A549 (cell line): ENCODE results near the gene PDLIM5. TPM values are rescaled to one million over a fixed set of nuclear protein-coding genes. Genes with fewer than 3 reads are reported as not detected.

Experiments
- ATAC-seq, 2 experiments: fragments of 200-7000 bp in 1 of 2; fragments of >200 bp in 1 of 2; cut with Nextera tagmentation in 1 of 2; cut with Tn5 transposase in 1 of 2; 3 replicates each; pipeline versions ENCODE4 v1.8.0 to v1.9.1; 2018 to 2020; ENCODE audit warnings: mild to moderate bottlenecking in 1 of 2, moderate library complexity in 1 of 2
- CTCF ChIA-PET: fragments of 300-600 bp; sonication (Branson Sonifier 250); formaldehyde crosslinking; extraction: SDS; loops from one replicate; lab custom pipeline; 2021; ENCODE audit warnings: antibody characterized with exemption, inconsistent platforms; lab: Yijun Ruan, JAX
- POLR2A ChIA-PET: fragments of 350-600 bp; formaldehyde crosslinking; extraction: SDS; loops from one replicate; lab custom pipeline; 2021; ENCODE audit warnings: antibody characterized with exemption, inconsistent platforms; lab: Yijun Ruan, JAX
- DNase-seq, 2 experiments: peaks; one replicate each; pipeline versions ENCODE4 v3.0.0 to v3.0.0-alpha.2; 2011 to 2016; ENCODE audit warnings: low read depth in 1 of 2, low spot score in 1 of 2
- FAIRE-seq: peaks from 2 replicates; lab custom pipeline; 2011; peaks lifted over from hg19 to GRCh38; lab: Jason Lieb, UNC
- H3K27ac ChIP-seq, 2 experiments: fragments of >200 bp; sonication (Bioruptor Twin); formaldehyde crosslinking; 3 replicates each; pipeline ENCODE4 v1.5.1; 2016 to 2017
- H3K4me1 ChIP-seq: fragments of >200 bp; sonication (Bioruptor Twin); formaldehyde crosslinking; 3 replicates; pipeline ENCODE4 v1.6.1; 2016
- H3K4me2 ChIP-seq: fragments of >200 bp; sonication (Bioruptor Twin); formaldehyde crosslinking; 3 replicates; pipeline ENCODE4 v1.6.1; 2016
- H3K4me3 ChIP-seq: fragments of >200 bp; sonication (Bioruptor Twin); formaldehyde crosslinking; 3 replicates; pipeline ENCODE4 v1.5.1; 2016
- H3K9me3 ChIP-seq: fragments of >200 bp; sonication (Bioruptor Twin); formaldehyde crosslinking; 3 replicates; pipeline ENCODE4 v1.6.1; 2016
- BHLHE40 ChIP-seq: IDR thresholded peaks from 2 replicates; pipeline ENCODE4 v1.6.1; 2012; ENCODE audit warnings: low read depth, low read length, inconsistent platforms
- CBX2 ChIP-seq: fragments of 200-600 bp; sonication (generic); IDR thresholded peaks from 2 replicates; pipeline ENCODE4 v1.6.1; 2016; ENCODE audit warnings: low read depth, mild to moderate bottlenecking, borderline replicate concordance
- CHD4 ChIP-seq: fragments of 200-600 bp; sonication (generic); IDR thresholded peaks from 2 replicates; pipeline ENCODE4 v1.6.1; 2016; ENCODE audit warnings: antibody characterized with exemption, mild to moderate bottlenecking, borderline replicate concordance
- EHMT2 ChIP-seq: fragments of 200-600 bp; sonication (generic); IDR thresholded peaks from 2 replicates; pipeline ENCODE4 v1.6.1; 2016; ENCODE audit warnings: antibody characterized with exemption, low read depth, mild to moderate bottlenecking, moderate library complexity
- ESRRA ChIP-seq: fragments of 150-350 bp; IDR thresholded peaks from 2 replicates; pipeline ENCODE4 v1.6.1; 2014; ENCODE audit warnings: mild to moderate bottlenecking, low read length, borderline replicate concordance
- GATA3 ChIP-seq: IDR thresholded peaks from 2 replicates; pipeline ENCODE4 v1.6.1; 2012; ENCODE audit warnings: borderline replicate concordance
- HOXA7 ChIP-seq: fragments of 250-450 bp; sonication (Bioruptor Pico); IDR thresholded peaks from 2 replicates; pipeline ENCODE4 v1.5.0; 2020; ENCODE audit warnings: mild to moderate bottlenecking, moderate library complexity
- HOXB13 ChIP-seq: fragments of 250-450 bp; sonication (Bioruptor Pico); IDR thresholded peaks from 2 replicates; pipeline ENCODE4 v1.5.0; 2020; ENCODE audit warnings: low read depth, mild to moderate bottlenecking, moderate library complexity
- JUN ChIP-seq, 2 experiments: fragments of >200 bp; sonication (Bioruptor Twin); formaldehyde crosslinking; IDR thresholded peaks; 2 replicates in 1 of 2; 3 replicates in 1 of 2; pipeline ENCODE4 v1.6.1; 2016 to 2017
- JUNB ChIP-seq: fragments of >200 bp; sonication (Bioruptor Twin); formaldehyde crosslinking; IDR thresholded peaks from 2 replicates; pipeline ENCODE4 v1.6.1; 2016
- NPAS2 ChIP-seq: fragments of 250-450 bp; sonication (Bioruptor Pico); IDR thresholded peaks from 2 replicates; pipeline ENCODE4 v1.8.0; 2022; ENCODE audit warnings: mild to moderate bottlenecking, moderate library complexity, borderline replicate concordance
- PHF8 ChIP-seq: fragments of 200-600 bp; sonication (generic); IDR thresholded peaks from 2 replicates; pipeline ENCODE4 v1.6.1; 2016; ENCODE audit warnings: low read depth, mild to moderate bottlenecking, antibody characterized with exemption, moderate library complexity, borderline replicate concordance
- POLR2A ChIP-seq: IDR thresholded peaks from 2 replicates; pipeline ENCODE4 v1.6.1; 2012; ENCODE audit warnings: mild to moderate bottlenecking, low read length
- RFX5 ChIP-seq: fragments of 450-650 bp; IDR thresholded peaks from 2 replicates; pipeline ENCODE4 v1.7.1; 2014; ENCODE audit warnings: antibody characterized with exemption, mild to moderate bottlenecking, moderate library complexity
- SMC3 ChIP-seq: fragments of >200 bp; sonication (Bioruptor Twin); formaldehyde crosslinking; IDR thresholded peaks from 3 replicates; pipeline ENCODE4 v1.6.1; 2018; ENCODE audit warnings: inconsistent platforms
- SREBF2 ChIP-seq: fragments of 450-650 bp; IDR thresholded peaks from 2 replicates; pipeline ENCODE4 v1.6.1; 2014; ENCODE audit warnings: mild to moderate bottlenecking, moderate library complexity
- ZFP36 ChIP-seq: fragments of 450-650 bp; IDR thresholded peaks from 2 replicates; pipeline ENCODE4 v1.6.1; 2014; ENCODE audit warnings: borderline replicate concordance; ENCODE audit not compliant: partially characterized antibody
- ZNF302 ChIP-seq: fragments of 250-450 bp; sonication (Bioruptor Pico); IDR thresholded peaks from 2 replicates; pipeline ENCODE4 v1.9.0; 2021; ENCODE audit warnings: inconsistent platforms, mild to moderate bottlenecking, moderate library complexity
- WGBS: methylation state at CpG from one replicate; pipeline ENCODE4 v1.1.6; 2017; ENCODE audit errors: missing lambda C conversion rate; 5-methylcytosine and 5-hydroxymethylcytosine counted together
- polyA plus RNA-seq, 4 experiments: library from polyadenylated mRNA; depleted of rRNA in 3 of 4; stranded (reverse); fragments of >200 nt; fragmentation: RNase III in 1 of 4; extraction: RNeasy Plus Mini Kit Qiagen cat#74134 plus additional on column Dnase treatment in 1 of 4; gene quantifications; 2 replicates in 3 of 4; 3 replicates in 1 of 4; pipeline ENCODE4 v1.2.3, GENCODE V29; 2011 to 2017
- TF ChIP-seq, protein P1 (sequence below): fragments of 200-600 bp; sonication (generic); IDR thresholded peaks from 2 replicates; pipeline ENCODE4 v1.6.1; 2016; ENCODE audit warnings: antibody characterized with exemption, mild to moderate bottlenecking, moderate library complexity
- TF ChIP-seq, protein P2 (sequence below): fragments of >200 bp; sonication (Bioruptor Twin); formaldehyde crosslinking; IDR thresholded peaks from 3 replicates; pipeline ENCODE4 v1.5.1; 2016
- TF ChIP-seq, protein P3 (sequence below): IDR thresholded peaks from 2 replicates; pipeline ENCODE4 v1.6.1; 2012; ENCODE audit warnings: low read depth, borderline replicate concordance

PDLIM5 gene
- polyA plus RNA-seq, 2 of the 4 experiments (the other 2 are of a cell fraction) = 54.2 to 242 TPM

DNA sequence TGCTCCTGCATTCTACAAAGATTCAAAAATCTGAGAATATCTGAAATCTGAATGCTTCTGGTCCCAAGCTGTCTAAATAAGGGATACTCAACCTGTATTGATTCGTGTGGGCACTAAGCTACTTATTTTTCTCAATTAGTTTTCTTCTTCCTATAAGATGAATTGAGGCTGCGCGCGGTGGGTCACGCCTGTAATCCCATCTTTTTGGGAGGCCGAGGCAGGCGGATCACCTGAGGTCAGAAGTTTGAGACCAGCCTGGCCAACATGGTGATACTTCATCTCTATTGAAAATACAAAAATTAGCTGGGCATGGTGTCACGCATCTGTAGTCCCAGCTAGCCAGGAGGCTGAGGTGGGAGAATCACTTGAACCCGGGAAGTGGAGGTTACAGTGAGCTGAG is 122.3 kb downstream of the PDLIM5 start:
- CTCF ChIA-PET = no interaction called here
- peaks cover 47% of the 10 kb centered on the region for H3K4me1 ChIP-seq
- POLR2A ChIA-PET = interaction anchor here (0.7 kb wide), 1 partner anchor 531 kb away, joined by 3 read pairs; no protein-coding TSS in a partner anchor
- WGBS = 86% methylated on average over 9 of the region's 9 CpGs
- TF ChIP-seq SREBF2 (no peak), RFX5 (no peak), GATA3 (no peak), HOXA7 (CRISPR knock-in tag) (no peak), POLR2A (no peak), NPAS2 (CRISPR knock-in tag) (no peak), BHLHE40 (no peak), PHF8 (no peak), HOXB13 (CRISPR knock-in tag) (no peak), JUNB (no peak)
- TF ChIP-seq, protein P1, sequence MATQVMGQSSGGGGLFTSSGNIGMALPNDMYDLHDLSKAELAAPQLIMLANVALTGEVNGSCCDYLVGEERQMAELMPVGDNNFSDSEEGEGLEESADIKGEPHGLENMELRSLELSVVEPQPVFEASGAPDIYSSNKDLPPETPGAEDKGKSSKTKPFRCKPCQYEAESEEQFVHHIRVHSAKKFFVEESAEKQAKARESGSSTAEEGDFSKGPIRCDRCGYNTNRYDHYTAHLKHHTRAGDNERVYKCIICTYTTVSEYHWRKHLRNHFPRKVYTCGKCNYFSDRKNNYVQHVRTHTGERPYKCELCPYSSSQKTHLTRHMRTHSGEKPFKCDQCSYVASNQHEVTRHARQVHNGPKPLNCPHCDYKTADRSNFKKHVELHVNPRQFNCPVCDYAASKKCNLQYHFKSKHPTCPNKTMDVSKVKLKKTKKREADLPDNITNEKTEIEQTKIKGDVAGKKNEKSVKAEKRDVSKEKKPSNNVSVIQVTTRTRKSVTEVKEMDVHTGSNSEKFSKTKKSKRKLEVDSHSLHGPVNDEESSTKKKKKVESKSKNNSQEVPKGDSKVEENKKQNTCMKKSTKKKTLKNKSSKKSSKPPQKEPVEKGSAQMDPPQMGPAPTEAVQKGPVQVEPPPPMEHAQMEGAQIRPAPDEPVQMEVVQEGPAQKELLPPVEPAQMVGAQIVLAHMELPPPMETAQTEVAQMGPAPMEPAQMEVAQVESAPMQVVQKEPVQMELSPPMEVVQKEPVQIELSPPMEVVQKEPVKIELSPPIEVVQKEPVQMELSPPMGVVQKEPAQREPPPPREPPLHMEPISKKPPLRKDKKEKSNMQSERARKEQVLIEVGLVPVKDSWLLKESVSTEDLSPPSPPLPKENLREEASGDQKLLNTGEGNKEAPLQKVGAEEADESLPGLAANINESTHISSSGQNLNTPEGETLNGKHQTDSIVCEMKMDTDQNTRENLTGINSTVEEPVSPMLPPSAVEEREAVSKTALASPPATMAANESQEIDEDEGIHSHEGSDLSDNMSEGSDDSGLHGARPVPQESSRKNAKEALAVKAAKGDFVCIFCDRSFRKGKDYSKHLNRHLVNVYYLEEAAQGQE = no peak
- ATAC-seq (no peak), FAIRE-seq (no peak), DNase-seq (no peak)
- H3K4me3 ChIP-seq = no peak overlapping the region
- no peak overlapping the region for H3K27ac ChIP-seq
- H3K4me2 ChIP-seq = no peak overlapping the region; the same call in 2 of the 3 replicates
- no peaks in the 10 kb centered on the region for H3K9me3 ChIP-seq

DNA sequence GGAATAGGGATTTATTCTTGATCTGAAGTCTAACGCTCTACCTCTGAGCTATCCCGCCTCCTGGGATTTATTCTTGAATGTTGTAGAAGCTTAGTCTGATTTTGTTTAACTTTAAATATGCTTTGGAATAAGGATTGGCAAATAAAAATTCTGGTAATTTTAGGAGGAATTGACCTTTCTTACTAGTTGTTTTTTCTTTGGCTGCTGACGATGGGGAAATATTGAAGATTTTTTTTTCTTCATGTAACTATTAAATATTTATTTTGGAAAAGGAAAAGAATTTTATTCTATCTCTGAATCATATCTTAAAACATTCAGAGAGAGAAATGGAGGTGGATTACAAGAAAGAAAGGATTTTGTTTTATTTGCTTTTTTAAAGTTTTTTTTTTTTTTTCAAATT is 122.9 kb downstream of the PDLIM5 start:
- peak overlapping the region; percentile 35; the same call in 2 of the 3 replicates for H3K4me2 ChIP-seq
- TF ChIP-seq ZNF302 (no peak), EHMT2 (no peak)
- TF ChIP-seq, all 56 proteins: peak for 0
- FAIRE-seq = no peak
- no peak overlapping the region for H3K4me3 ChIP-seq
- CTCF ChIA-PET = no interaction called here
- peaks cover 47% of the 10 kb centered on the region for H3K4me1 ChIP-seq
- ATAC-seq = no peak
- POLR2A ChIA-PET = interaction anchor here (0.7 kb wide), 1 partner anchor 531 kb away, joined by 3 read pairs; no protein-coding TSS in a partner anchor
- no peaks in the 10 kb centered on the region for H3K9me3 ChIP-seq
- no peak overlapping the region for H3K27ac ChIP-seq
- no peak for DNase-seq
- WGBS = 83% methylated on average over 3 of the region's 3 CpGs

DNA sequence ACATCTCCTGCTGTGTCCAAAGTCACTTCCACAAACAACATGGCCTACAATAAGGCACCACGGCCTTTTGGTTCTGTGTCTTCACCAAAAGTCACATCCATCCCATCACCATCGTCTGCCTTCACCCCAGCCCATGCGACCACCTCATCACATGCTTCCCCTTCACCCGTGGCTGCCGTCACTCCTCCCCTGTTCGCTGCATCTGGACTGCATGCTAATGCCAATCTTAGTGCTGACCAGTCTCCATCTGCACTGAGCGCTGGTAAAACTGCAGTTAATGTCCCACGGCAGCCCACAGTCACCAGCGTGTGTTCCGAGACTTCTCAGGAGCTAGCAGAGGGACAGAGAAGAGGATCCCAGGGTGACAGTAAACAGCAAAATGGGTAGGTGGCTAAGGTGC is 123.9 kb downstream of the PDLIM5 start:
- DNase-seq (no peak), ATAC-seq (no peak), FAIRE-seq (no peak)
- Histone ChIP-seq H3K4me3 (no peak overlapping the region), H3K4me1 (peaks cover 44% of the 10 kb centered on the region), H3K4me2 (no peak overlapping the region), H3K9me3 (no peaks in the 10 kb centered on the region), H3K27ac (no peak overlapping the region)
- ChIA-PET CTCF (interaction anchor here (0.5 to 1.3 kb wide), 2 partner anchors 44 to 168 kb away, joined by 3 to 6 read pairs; no protein-coding TSS in a partner anchor), POLR2A (no interaction called here)
- TF ChIP-seq, protein P2, sequence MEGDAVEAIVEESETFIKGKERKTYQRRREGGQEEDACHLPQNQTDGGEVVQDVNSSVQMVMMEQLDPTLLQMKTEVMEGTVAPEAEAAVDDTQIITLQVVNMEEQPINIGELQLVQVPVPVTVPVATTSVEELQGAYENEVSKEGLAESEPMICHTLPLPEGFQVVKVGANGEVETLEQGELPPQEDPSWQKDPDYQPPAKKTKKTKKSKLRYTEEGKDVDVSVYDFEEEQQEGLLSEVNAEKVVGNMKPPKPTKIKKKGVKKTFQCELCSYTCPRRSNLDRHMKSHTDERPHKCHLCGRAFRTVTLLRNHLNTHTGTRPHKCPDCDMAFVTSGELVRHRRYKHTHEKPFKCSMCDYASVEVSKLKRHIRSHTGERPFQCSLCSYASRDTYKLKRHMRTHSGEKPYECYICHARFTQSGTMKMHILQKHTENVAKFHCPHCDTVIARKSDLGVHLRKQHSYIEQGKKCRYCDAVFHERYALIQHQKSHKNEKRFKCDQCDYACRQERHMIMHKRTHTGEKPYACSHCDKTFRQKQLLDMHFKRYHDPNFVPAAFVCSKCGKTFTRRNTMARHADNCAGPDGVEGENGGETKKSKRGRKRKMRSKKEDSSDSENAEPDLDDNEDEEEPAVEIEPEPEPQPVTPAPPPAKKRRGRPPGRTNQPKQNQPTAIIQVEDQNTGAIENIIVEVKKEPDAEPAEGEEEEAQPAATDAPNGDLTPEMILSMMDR = no peak
- TF ChIP-seq JUN (IDR thresholded peaks at IDR 0.05) = no peak
- TF ChIP-seq HOXB13 (CRISPR knock-in tag) = no peak
- TF ChIP-seq ZFP36 = no peak
- no peak for TF ChIP-seq ESRRA
- TF ChIP-seq, protein P3, sequence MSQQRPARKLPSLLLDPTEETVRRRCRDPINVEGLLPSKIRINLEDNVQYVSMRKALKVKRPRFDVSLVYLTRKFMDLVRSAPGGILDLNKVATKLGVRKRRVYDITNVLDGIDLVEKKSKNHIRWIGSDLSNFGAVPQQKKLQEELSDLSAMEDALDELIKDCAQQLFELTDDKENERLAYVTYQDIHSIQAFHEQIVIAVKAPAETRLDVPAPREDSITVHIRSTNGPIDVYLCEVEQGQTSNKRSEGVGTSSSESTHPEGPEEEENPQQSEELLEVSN = no peak
- TF ChIP-seq BHLHE40 = no peak
- no peak for TF ChIP-seq CBX2
- no peak for TF ChIP-seq CHD4
- no peak for TF ChIP-seq SMC3
- no peak for TF ChIP-seq RFX5
- WGBS = 93% methylated on average over 8 of the region's 10 CpGs
